Transverse colon (tissue), 3 donors: Measurements from ENCODE around the gene POU3F1.

Experiments used
- EP300 ChIP-seq: sonication (generic); formaldehyde crosslinking; IDR thresholded peaks from one replicate; pipeline ENCODE4 v1.6.1; 2017; ENCODE audit warnings: antibody characterized with exemption, low read depth
- POLR2A ChIP-seq: fragments of 450-650 bp; IDR thresholded peaks from one replicate; pipeline ENCODE4 v1.6.1; 2016; ENCODE audit warnings: antibody characterized with exemption, mild to moderate bottlenecking, moderate library complexity
- TF ChIP-seq, protein P1 (sequence below), 5 experiments: fragments of 200-600 bp in 3 of 5; fragments of 450-650 bp in 2 of 5; sonication (generic) in 3 of 5; IDR thresholded peaks; 1 replicate in 2 of 5; 2 replicates in 3 of 5; pipeline ENCODE4 v1.5.1; 2016 to 2017; ENCODE audit warnings: antibody characterized with exemption in 5 of 5, inconsistent platforms in 3 of 5, mild to moderate bottlenecking in 2 of 5, moderate library complexity in 1 of 5

DNA sequence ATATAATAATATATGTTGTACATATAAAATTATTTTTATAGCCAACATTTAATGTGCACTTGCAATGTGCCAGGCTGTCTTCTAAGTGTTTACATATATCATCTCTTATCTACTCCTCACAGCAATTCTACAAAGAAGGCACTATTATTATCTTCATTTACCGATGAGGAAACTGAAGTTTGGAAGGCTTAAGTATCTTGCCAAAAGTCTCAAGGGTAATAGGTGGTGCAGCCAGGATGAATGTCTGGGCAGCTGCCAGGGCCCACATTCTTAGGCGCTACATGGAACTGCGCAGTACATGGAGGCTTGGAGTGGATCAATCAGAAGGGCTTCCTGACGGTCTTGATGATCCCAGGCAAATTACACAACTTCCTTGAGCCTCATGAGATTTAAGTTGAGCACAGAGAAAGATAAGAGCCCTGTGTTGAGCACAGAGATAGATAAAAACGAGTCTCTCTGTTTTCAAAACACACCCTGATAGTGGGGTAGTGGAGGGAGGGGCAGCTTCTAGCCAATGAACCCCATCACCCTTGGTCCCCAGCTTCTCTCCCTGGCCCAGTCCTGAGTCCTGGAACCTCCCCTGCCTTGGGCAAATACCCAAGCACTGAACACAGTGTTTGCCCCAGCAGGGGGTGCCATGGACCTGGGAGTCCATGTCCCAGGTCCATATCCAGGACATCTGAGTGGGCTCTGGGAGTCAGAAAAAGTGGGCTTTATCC lies 9.2 kb downstream of the POU3F1 start:
- TF ChIP-seq, protein P1, sequence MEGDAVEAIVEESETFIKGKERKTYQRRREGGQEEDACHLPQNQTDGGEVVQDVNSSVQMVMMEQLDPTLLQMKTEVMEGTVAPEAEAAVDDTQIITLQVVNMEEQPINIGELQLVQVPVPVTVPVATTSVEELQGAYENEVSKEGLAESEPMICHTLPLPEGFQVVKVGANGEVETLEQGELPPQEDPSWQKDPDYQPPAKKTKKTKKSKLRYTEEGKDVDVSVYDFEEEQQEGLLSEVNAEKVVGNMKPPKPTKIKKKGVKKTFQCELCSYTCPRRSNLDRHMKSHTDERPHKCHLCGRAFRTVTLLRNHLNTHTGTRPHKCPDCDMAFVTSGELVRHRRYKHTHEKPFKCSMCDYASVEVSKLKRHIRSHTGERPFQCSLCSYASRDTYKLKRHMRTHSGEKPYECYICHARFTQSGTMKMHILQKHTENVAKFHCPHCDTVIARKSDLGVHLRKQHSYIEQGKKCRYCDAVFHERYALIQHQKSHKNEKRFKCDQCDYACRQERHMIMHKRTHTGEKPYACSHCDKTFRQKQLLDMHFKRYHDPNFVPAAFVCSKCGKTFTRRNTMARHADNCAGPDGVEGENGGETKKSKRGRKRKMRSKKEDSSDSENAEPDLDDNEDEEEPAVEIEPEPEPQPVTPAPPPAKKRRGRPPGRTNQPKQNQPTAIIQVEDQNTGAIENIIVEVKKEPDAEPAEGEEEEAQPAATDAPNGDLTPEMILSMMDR (IDR thresholded peaks at IDR 0.05) = peak in 2 of 5 experiments; percentile 12 to 14
- TF ChIP-seq POLR2A (no peak), EP300 (no peak)
